ENCODE measurements around the gene LBX2.
"Not testable (repeated sequence)": the region's sequence is repeated elsewhere in the genome, so short reads cannot be mapped to it uniquely, and the experiment has no call there.

Gene LBX2

DNA sequence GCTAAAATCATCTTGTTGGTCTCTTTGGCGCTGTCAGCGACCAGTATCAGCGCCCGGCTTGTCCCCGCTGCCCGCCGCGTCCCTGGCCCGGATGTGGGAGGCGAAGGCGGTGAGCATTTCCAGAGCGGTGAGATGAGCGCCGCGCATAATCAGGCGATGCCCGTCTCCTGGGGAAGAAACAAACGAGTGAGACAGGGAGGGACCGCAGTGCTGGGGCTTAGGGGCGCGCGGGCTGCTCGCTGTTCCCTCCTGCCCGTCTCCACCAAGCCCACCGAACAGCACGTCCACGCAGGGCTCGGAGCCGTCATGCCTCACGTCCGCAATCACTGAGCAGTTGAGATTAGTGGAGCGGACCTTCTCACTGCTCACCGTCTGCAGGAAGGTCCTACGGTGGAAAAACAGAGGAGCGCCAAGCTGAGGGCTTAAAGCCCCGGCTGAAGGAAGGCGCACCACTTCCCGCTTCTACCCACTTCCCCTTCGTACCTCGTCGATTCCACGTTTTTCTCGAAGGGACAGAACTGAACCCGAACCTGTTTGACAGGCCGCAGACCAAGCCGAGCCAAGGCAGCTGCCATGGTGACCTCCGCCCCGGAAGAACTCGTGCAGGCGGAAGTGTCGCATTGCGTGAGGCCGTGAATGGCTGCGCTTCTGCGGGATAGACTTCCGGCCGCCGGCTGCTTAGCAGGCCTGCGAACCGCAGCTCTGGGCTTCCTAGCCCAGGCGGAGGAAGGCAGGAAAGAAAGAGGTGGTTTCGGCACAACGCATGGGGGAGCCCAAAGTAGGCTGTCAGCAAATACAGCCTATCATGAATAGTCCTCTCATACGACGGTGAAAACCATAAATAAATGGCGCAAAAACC, 27.1 kb downstream of the LBX2 start, which contains the start of gene MRPL53 (continued):
- TF ChIP-seq, protein P1, sequence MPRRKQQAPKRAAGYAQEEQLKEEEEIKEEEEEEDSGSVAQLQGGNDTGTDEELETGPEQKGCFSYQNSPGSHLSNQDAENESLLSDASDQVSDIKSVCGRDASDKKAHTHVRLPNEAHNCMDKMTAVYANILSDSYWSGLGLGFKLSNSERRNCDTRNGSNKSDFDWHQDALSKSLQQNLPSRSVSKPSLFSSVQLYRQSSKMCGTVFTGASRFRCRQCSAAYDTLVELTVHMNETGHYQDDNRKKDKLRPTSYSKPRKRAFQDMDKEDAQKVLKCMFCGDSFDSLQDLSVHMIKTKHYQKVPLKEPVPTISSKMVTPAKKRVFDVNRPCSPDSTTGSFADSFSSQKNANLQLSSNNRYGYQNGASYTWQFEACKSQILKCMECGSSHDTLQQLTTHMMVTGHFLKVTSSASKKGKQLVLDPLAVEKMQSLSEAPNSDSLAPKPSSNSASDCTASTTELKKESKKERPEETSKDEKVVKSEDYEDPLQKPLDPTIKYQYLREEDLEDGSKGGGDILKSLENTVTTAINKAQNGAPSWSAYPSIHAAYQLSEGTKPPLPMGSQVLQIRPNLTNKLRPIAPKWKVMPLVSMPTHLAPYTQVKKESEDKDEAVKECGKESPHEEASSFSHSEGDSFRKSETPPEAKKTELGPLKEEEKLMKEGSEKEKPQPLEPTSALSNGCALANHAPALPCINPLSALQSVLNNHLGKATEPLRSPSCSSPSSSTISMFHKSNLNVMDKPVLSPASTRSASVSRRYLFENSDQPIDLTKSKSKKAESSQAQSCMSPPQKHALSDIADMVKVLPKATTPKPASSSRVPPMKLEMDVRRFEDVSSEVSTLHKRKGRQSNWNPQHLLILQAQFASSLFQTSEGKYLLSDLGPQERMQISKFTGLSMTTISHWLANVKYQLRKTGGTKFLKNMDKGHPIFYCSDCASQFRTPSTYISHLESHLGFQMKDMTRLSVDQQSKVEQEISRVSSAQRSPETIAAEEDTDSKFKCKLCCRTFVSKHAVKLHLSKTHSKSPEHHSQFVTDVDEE (CRISPR knock-in tag; IDR thresholded peaks at IDR 0.05), result no peak; the same call in 1 of the 2 replicates
- TF ChIP-seq ZNF70 (CRISPR knock-in tag; IDR thresholded peaks at IDR 0.05), result no peak

DNA sequence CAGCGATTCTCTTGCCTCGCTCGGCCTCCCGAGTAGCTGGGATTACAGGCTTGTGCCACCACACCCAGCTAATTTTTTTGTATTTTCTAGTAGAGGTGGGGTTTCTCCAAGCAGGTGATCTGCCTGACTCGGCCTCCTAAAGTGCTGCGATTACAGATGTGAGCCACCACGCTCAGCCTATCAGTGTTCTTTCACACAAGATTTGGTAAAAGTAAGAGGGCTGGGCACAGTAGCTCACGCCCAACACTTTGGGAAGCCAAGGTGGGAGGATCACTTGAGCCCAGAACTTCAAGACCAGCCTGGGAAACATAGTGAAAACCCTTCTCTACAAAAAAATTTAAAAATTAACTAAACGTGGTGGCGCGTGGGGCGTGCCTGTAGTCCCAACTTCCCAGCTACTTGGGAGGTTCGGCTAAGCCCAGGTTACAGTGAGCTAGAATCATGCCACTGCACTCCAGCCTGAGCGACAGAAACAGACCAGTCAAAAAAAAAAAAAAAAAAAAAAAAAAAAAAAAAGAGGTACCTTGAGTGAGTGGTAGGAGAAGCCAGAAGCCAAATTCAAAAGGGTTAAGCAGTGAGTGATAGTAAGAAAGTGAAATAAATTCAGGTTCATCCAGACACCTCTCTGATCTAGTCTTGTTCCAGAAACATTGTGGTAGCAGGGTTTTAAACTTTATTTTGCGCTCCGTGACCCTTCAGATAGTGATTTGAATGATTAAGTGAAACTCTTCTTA, 27.9 kb downstream of the LBX2 start:
- peak; percentile 3; the same call in 2 of the 3 replicates for ATAC-seq
- TF ChIP-seq SNAI2 (CRISPR knock-in tag; IDR thresholded peaks at IDR 0.05) (no peak), ZNF565 (CRISPR knock-in tag; conservative IDR thresholded peaks at IDR 0.05; ENCODE audit: low read depth) (no peak), RARB (CRISPR knock-in tag; IDR thresholded peaks at IDR 0.05) (no peak), ZFP3 (CRISPR knock-in tag; IDR thresholded peaks at IDR 0.05) (no peak)
- TF ChIP-seq, protein P1 (CRISPR knock-in tag; IDR thresholded peaks at IDR 0.05), result no peak

DNA sequence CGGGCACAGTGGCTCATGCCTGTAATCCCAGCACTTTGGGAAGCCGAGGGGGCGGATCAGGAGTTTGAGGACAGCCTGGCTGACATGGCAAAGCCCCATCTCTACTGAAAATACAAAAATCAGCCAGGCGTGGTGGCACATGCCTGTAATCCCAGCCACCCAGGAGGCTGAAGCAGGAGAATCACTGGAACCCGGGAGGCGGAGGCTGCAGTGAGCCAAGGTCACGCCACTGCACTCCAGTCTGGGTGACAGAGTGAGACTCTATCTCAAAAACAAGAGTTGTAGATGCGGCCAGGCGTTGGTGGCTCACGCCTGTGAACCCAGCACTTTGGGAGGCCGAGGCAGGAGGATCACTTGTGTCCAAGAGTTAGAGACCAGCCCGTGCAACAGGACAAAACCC, 28.7 kb downstream of the LBX2 start:
- ATAC-seq, result not testable (repeated sequence)

DNA sequence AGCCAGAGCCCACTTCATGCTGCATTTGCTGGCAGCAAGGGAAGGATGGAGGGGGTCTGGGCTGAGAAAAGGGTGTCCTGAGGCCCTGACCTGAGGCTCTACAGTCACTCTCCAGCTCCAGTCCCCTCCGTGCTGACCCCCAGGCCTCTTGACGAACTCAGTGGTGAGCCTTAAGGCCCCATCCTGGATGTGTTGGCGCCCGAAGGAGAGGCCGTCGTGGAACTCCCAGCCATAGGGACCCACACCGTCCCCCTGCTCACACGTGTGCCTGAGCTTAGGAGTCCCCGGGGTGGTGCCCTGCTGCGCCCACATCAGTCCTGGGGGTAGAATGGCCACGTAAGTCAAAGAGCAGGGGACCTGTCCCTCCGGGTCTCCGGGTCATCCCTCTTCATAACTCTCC, 35.0 kb downstream of the LBX2 start:
- ATAC-seq, result peak; percentile 16

DNA sequence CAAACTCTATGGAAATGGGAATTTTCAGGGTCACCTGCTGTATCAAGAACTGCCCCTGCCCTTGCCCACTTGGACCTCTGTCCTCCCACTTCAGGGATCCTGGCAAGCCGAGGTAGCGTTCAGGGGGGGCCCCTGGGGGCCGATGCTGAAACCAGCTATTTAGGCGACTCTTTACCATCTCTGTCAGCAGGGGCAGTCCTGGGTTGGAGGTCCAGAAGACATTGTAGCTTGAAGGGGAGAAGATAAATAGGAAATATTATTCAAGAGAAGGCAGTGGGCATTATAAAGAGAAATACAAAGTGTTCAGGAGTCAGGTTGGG, 36.7 kb downstream of the LBX2 start:
- no peak for ATAC-seq
- TF ChIP-seq ZNF70 (CRISPR knock-in tag; IDR thresholded peaks at IDR 0.05) (no peak), PPARA (CRISPR knock-in tag; IDR thresholded peaks at IDR 0.05; ENCODE audit: borderline replicate concordance) (no peak), TOX (CRISPR knock-in tag; IDR thresholded peaks at IDR 0.05; ENCODE audit: borderline replicate concordance) (no peak), ZFP3 (CRISPR knock-in tag; IDR thresholded peaks at IDR 0.05) (no peak), TCF4 (CRISPR knock-in tag; IDR thresholded peaks at IDR 0.05; ENCODE audit: borderline replicate concordance) (no peak), ZNF8 (CRISPR knock-in tag; IDR thresholded peaks at IDR 0.05) (no peak)
- TF ChIP-seq, protein P2, sequence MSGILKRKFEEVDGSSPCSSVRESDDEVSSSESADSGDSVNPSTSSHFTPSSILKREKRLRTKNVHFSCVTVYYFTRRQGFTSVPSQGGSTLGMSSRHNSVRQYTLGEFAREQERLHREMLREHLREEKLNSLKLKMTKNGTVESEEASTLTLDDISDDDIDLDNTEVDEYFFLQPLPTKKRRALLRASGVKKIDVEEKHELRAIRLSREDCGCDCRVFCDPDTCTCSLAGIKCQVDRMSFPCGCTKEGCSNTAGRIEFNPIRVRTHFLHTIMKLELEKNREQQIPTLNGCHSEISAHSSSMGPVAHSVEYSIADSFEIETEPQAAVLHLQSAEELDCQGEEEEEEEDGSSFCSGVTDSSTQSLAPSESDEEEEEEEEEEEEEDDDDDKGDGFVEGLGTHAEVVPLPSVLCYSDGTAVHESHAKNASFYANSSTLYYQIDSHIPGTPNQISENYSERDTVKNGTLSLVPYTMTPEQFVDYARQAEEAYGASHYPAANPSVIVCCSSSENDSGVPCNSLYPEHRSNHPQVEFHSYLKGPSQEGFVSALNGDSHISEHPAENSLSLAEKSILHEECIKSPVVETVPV (CRISPR knock-in tag; IDR thresholded peaks at IDR 0.05), result no peak
- TF ChIP-seq, protein P1 (CRISPR knock-in tag; IDR thresholded peaks at IDR 0.05), result no peak

More for the DNA sequence above, 35.0 kb downstream of the LBX2 start:
- TF ChIP-seq, protein P3, sequence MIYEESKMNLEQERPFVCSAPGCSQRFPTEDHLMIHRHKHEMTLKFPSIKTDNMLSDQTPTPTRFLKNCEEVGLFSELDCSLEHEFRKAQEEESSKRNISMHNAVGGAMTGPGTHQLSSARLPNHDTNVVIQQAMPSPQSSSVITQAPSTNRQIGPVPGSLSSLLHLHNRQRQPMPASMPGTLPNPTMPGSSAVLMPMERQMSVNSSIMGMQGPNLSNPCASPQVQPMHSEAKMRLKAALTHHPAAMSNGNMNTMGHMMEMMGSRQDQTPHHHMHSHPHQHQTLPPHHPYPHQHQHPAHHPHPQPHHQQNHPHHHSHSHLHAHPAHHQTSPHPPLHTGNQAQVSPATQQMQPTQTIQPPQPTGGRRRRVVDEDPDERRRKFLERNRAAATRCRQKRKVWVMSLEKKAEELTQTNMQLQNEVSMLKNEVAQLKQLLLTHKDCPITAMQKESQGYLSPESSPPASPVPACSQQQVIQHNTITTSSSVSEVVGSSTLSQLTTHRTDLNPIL (CRISPR knock-in tag; IDR thresholded peaks at IDR 0.05; ENCODE audit: low read depth), result no peak
- TF ChIP-seq BACH2 (CRISPR knock-in tag; IDR thresholded peaks at IDR 0.05; ENCODE audit: borderline replicate concordance) (no peak), PPARA (CRISPR knock-in tag; IDR thresholded peaks at IDR 0.05; ENCODE audit: borderline replicate concordance) (no peak), ZNF8 (CRISPR knock-in tag; IDR thresholded peaks at IDR 0.05) (no peak), ZFP30 (CRISPR knock-in tag; IDR thresholded peaks at IDR 0.05) (no peak), SNAI2 (CRISPR knock-in tag; IDR thresholded peaks at IDR 0.05) (no peak), GLIS3 (CRISPR knock-in tag; IDR thresholded peaks at IDR 0.05) (no peak), TCF4 (CRISPR knock-in tag; IDR thresholded peaks at IDR 0.05; ENCODE audit: borderline replicate concordance) (no peak), OSR1 (CRISPR knock-in tag; IDR thresholded peaks at IDR 0.05) (no peak), ARNTL (CRISPR knock-in tag; IDR thresholded peaks at IDR 0.05; ENCODE audit: borderline replicate concordance, low read depth) (no peak), ZNF565 (CRISPR knock-in tag; conservative IDR thresholded peaks at IDR 0.05; ENCODE audit: low read depth) (no peak)
- TF ChIP-seq, protein P4, sequence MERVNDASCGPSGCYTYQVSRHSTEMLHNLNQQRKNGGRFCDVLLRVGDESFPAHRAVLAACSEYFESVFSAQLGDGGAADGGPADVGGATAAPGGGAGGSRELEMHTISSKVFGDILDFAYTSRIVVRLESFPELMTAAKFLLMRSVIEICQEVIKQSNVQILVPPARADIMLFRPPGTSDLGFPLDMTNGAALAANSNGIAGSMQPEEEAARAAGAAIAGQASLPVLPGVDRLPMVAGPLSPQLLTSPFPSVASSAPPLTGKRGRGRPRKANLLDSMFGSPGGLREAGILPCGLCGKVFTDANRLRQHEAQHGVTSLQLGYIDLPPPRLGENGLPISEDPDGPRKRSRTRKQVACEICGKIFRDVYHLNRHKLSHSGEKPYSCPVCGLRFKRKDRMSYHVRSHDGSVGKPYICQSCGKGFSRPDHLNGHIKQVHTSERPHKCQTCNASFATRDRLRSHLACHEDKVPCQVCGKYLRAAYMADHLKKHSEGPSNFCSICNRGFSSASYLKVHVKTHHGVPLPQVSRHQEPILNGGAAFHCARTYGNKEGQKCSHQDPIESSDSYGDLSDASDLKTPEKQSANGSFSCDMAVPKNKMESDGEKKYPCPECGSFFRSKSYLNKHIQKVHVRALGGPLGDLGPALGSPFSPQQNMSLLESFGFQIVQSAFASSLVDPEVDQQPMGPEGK (CRISPR knock-in tag; IDR thresholded peaks at IDR 0.05; ENCODE audit: borderline replicate concordance), result no peak
